HepG2 (cell line): Measurements from ENCODE around the gene SLC17A9. TPM values are rescaled to one million over a fixed set of nuclear protein-coding genes. Genes with fewer than 3 reads are reported as not detected.

Experiments
- ATF7 ChIP-seq, 2 experiments: fragments of 450-650 bp in 1 of 2; sonication (generic) in 1 of 2; formaldehyde crosslinking in 1 of 2; IDR thresholded peaks; 2 replicates each; pipeline versions ENCODE4 v1.4.0 to v1.6.1; 2016 to 2020; ENCODE audit warnings: antibody characterized with exemption in 1 of 2, mild to moderate bottlenecking in 1 of 2, missing genetic modification reagents in 1 of 2
- FOXA3 ChIP-seq: IDR thresholded peaks from 2 replicates; pipeline ENCODE4 v1.6.1; 2016; ENCODE audit warnings: missing genetic modification reagents, missing compliant biosample characterization
- HCFC1 ChIP-seq: fragments of 150-350 bp; IDR thresholded peaks from 2 replicates; pipeline ENCODE4 v1.6.1; 2014; ENCODE audit warnings: low read depth, low read length
- HMG20A ChIP-seq: IDR thresholded peaks from 2 replicates; pipeline ENCODE4 v1.6.1; 2016; ENCODE audit warnings: borderline replicate concordance
- HNRNPUL1 ChIP-seq: fragments of 200-400 bp; formaldehyde crosslinking; IDR thresholded peaks from 2 replicates; pipeline ENCODE4 v1.6.1; 2017; ENCODE audit warnings: low read depth, mild to moderate bottlenecking, low read length, moderate library complexity
- IRX3 ChIP-seq: sonication (generic); formaldehyde crosslinking; IDR thresholded peaks from 2 replicates; pipeline ENCODE4 v1.8.1; 2023; ENCODE audit warnings: mild to moderate bottlenecking, low read depth, missing genetic modification reagents, borderline replicate concordance
- KLF12 ChIP-seq: sonication (generic); formaldehyde crosslinking; IDR thresholded peaks from 2 replicates; pipeline ENCODE4 v1.4.0; 2020; ENCODE audit warnings: missing genetic modification reagents, borderline replicate concordance
- KLF15 ChIP-seq: sonication (generic); formaldehyde crosslinking; IDR thresholded peaks from 2 replicates; pipeline ENCODE4 v1.8.1; 2023; ENCODE audit warnings: borderline replicate concordance, mild to moderate bottlenecking, inconsistent platforms, missing genetic modification reagents, mixed read lengths
- LCORL ChIP-seq, 2 experiments: fragments of 450-650 bp in 1 of 2; sonication (generic) in 1 of 2; formaldehyde crosslinking in 1 of 2; IDR thresholded peaks; 2 replicates each; pipeline versions ENCODE4 v1.5.0 to v1.6.1; 2017 to 2020; ENCODE audit warnings: antibody characterized with exemption in 1 of 2, missing genetic modification reagents in 1 of 2
- MAZ ChIP-seq, 2 experiments: sonication (generic) in 1 of 2; formaldehyde crosslinking in 1 of 2; IDR thresholded peaks; 2 replicates each; pipeline versions ENCODE4 v1.5.0 to v1.6.1; 2012 to 2020; ENCODE audit warnings: low read depth in 2 of 2, mild to moderate bottlenecking in 2 of 2, borderline replicate concordance in 1 of 2, improper control_type of control experiment in 1 of 2, low read length in 1 of 2, missing genetic modification reagents in 1 of 2, moderate library complexity in 1 of 2
- MBNL3 ChIP-seq: fragments of 250-450 bp; sonication (Bioruptor Pico); conservative IDR thresholded peaks from 2 replicates; pipeline ENCODE4 v1.8.0; 2022; ENCODE audit warnings: mild to moderate bottlenecking, inconsistent platforms
- MEIS1 ChIP-seq: sonication (generic); formaldehyde crosslinking; IDR thresholded peaks from 2 replicates; pipeline ENCODE4 v1.9.0; 2021; ENCODE audit warnings: mild to moderate bottlenecking, missing genetic modification reagents, moderate library complexity, borderline replicate concordance
- MLLT10 ChIP-seq: sonication (generic); formaldehyde crosslinking; IDR thresholded peaks from 2 replicates; pipeline ENCODE4 v1.4.0; 2020; ENCODE audit warnings: missing genetic modification reagents
- NFATC3 ChIP-seq: sonication (generic); formaldehyde crosslinking; IDR thresholded peaks from 2 replicates; pipeline ENCODE4 v1.5.1; 2020; ENCODE audit warnings: mild to moderate bottlenecking, missing genetic modification reagents
- SCMH1 ChIP-seq: sonication (generic); formaldehyde crosslinking; IDR thresholded peaks from 2 replicates; pipeline ENCODE4 v1.9.0; 2021; ENCODE audit warnings: missing genetic modification reagents, mild to moderate bottlenecking, borderline replicate concordance
- SRSF4 ChIP-seq: fragments of 200-400 bp; formaldehyde crosslinking; IDR thresholded peaks from one replicate; pipeline ENCODE4 v1.6.1; 2018; ENCODE audit warnings: mild to moderate bottlenecking, low read depth, low read length, moderate library complexity; ENCODE audit not compliant: poor library complexity, severe bottlenecking
- TRIM24 ChIP-seq: sonication (generic); formaldehyde crosslinking; IDR thresholded peaks from 2 replicates; pipeline ENCODE4 v1.8.0; 2022; ENCODE audit warnings: mild to moderate bottlenecking, missing genetic modification reagents
- U2AF2 ChIP-seq: fragments of 200-400 bp; formaldehyde crosslinking; IDR thresholded peaks from 2 replicates; pipeline ENCODE4 v1.6.1; 2017; ENCODE audit warnings: low read depth, mild to moderate bottlenecking, low read length
- XRCC5 ChIP-seq: fragments of 200-400 bp; formaldehyde crosslinking; optimal IDR thresholded peaks from 2 replicates; pipeline ENCODE3; 2017; ENCODE audit warnings: mild to moderate bottlenecking, low read length
- ZBTB1 ChIP-seq: sonication (generic); formaldehyde crosslinking; IDR thresholded peaks from 2 replicates; pipeline ENCODE4 v1.4.0; 2020; ENCODE audit warnings: missing genetic modification reagents, borderline replicate concordance
- ZMAT3 ChIP-seq: sonication (generic); formaldehyde crosslinking; conservative IDR thresholded peaks from 2 replicates; pipeline ENCODE4 v1.7.0; 2021; ENCODE audit warnings: missing genetic modification reagents
- ZNF446 ChIP-seq: sonication (generic); formaldehyde crosslinking; IDR thresholded peaks from 2 replicates; pipeline ENCODE4 v1.5.0; 2020; ENCODE audit warnings: mild to moderate bottlenecking, missing genetic modification reagents
- ZNF615 ChIP-seq: sonication (generic); formaldehyde crosslinking; IDR thresholded peaks from 2 replicates; pipeline ENCODE4 v1.5.0; 2020; ENCODE audit warnings: mild to moderate bottlenecking, missing genetic modification reagents, borderline replicate concordance
- ZSCAN21 ChIP-seq: sonication (generic); formaldehyde crosslinking; IDR thresholded peaks from 2 replicates; pipeline ENCODE4 v1.8.0; 2022; ENCODE audit warnings: mild to moderate bottlenecking, missing genetic modification reagents, moderate library complexity, borderline replicate concordance
- polyA plus RNA-seq, 8 experiments: library from polyadenylated mRNA; depleted of rRNA in 3 of 8; stranded (reverse) in 7 of 8; unstranded in 1 of 8; fragments of >200 nt; fragmentation: Illumina TruSeq in 4 of 8; extraction: Trizol in 4 of 8; gene quantifications; 2 replicates each; pipeline versions ENCODE4 v1.2.1 to v1.2.3, GENCODE V29; 2011 to 2016; ENCODE audit warnings: low read depth in 4 of 8, missing spikeins in 1 of 8, mixed read lengths in 1 of 8; ENCODE audit not compliant: insufficient read depth in 1 of 8
- total RNA-seq, 5 experiments: library from RNA; depleted of rRNA; stranded (reverse); fragments of >200 nt; fragmentation: Illumina TruSeq; extraction: Trizol; gene quantifications; 2 replicates each; pipeline ENCODE4 v1.2.3, GENCODE V29; 2016; ENCODE audit warnings: low read depth in 1 of 5
- TF ChIP-seq, protein P1 (sequence below): sonication (generic); formaldehyde crosslinking; IDR thresholded peaks from 2 replicates; pipeline ENCODE4 v1.4.0; 2020; ENCODE audit warnings: mild to moderate bottlenecking, missing genetic modification reagents
- TF ChIP-seq, protein P2 (sequence below): sonication (generic); formaldehyde crosslinking; IDR thresholded peaks from 2 replicates; pipeline ENCODE4 v1.8.0; 2022; ENCODE audit warnings: mild to moderate bottlenecking, missing genetic modification reagents, moderate library complexity

Gene SLC17A9
- total and polyA plus RNA-seq, 2 of the 13 experiments (the other 11 are each of a cell fraction or from before 2014, with no cell fraction given) = 110 to 191 TPM

DNA sequence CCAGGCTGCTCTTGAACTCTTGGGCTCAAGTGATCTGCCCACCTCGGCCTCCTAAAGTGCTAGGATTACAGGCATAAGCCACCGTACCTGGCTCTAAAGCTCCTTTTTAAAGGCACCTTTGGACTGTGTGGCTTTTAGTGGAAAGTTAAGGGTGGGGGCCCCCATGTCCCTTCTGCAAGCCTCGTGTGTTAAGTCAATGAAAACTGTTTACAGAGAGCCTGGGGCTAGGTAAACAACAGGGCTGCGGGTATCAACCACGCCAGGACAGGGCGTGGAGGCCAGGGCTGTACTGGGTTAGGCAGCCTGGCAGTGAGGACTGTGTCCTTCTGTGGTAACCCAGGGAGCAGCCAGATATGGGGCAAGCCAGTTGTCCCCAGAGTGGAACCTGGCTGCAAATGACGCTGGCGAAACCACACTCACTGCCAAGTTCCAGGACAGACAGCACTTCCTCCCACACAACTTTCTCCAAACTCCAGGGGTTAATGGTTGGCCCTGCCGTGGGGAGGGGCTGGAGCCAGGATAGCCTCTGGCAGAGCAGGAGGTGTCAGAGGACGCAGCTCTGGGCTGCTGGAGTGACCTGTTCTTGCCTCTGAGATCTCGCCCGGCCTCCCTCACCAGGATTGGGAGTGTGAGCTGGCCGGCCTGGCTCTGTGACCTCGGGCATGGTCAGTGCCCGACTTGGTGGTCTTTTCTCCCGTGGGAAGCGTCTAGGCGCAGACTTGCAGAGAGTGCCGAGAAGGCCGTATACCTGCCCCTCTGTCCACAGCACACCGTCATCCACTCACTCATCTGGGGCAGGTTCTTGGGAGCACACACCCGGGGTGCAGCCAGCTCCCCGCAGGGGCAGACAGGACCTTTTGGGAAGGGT, 3.2 kb downstream of the SLC17A9 start (continued):
- TF ChIP-seq MAZ (IDR thresholded peaks at IDR 0.05; ENCODE audit: borderline replicate concordance, low read depth, low read length) (peak; percentile 98), MAZ (CRISPR knock-in tag; IDR thresholded peaks at IDR 0.05; ENCODE audit: low read depth) (peak; percentile 97), FOXA3 (CRISPR knock-in tag) (peak; percentile 100), MBNL3 (peak; percentile 63; the same call in 1 of the 2 replicates), ZSCAN21 (CRISPR knock-in tag) (peak; percentile 97; the same call in 1 of the 2 replicates), ATF7 (IDR thresholded peaks at IDR 0.05) (no peak), ATF7 (CRISPR knock-in tag; IDR thresholded peaks at IDR 0.05) (peak; percentile 20; the same call in 1 of the 2 replicates), MEIS1 (CRISPR knock-in tag) (0 out of 2 replicates have a peak, but pooled peaks have one; percentile 58), SCMH1 (CRISPR knock-in tag) (no peak), HNRNPUL1 (no peak), HMG20A (CRISPR knock-in tag) (peak; percentile 93; the same call in 1 of the 2 replicates), MLLT10 (CRISPR knock-in tag) (no peak), NFATC3 (CRISPR knock-in tag) (0 out of 2 replicates have a peak, but pooled peaks have one; percentile 19), SRSF4 (no peak), KLF12 (CRISPR knock-in tag) (peak; percentile 84; the same call in 1 of the 2 replicates), TRIM24 (CRISPR knock-in tag) (no peak), KLF15 (no peak; the same call in 1 of the 2 replicates), ZMAT3 (peak; percentile 80; the same call in 1 of the 2 replicates), HCFC1 (no peak; the same call in 1 of the 2 replicates), U2AF2 (no peak), IRX3 (CRISPR knock-in tag) (no peak), ZNF446 (CRISPR knock-in tag) (no peak), XRCC5 (peak; percentile 95), ZNF615 (CRISPR knock-in tag) (no peak), ZBTB1 (peak; percentile 92; the same call in 1 of the 2 replicates), LCORL (IDR thresholded peaks at IDR 0.05) (peak; percentile 68; the same call in 1 of the 2 replicates), LCORL (CRISPR knock-in tag; IDR thresholded peaks at IDR 0.05) (peak; percentile 98)
- TF ChIP-seq, protein P1, sequence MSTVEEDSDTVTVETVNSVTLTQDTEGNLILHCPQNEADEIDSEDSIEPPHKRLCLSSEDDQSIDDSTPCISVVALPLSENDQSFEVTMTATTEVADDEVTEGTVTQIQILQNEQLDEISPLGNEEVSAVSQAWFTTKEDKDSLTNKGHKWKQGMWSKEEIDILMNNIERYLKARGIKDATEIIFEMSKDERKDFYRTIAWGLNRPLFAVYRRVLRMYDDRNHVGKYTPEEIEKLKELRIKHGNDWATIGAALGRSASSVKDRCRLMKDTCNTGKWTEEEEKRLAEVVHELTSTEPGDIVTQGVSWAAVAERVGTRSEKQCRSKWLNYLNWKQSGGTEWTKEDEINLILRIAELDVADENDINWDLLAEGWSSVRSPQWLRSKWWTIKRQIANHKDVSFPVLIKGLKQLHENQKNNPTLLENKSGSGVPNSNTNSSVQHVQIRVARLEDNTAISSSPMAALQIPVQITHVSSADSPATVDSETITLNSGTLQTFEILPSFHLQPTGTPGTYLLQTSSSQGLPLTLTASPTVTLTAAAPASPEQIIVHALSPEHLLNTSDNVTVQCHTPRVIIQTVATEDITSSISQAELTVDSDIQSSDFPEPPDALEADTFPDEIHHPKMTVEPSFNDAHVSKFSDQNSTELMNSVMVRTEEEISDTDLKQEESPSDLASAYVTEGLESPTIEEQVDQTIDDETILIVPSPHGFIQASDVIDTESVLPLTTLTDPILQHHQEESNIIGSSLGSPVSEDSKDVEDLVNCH = peak; percentile 92; the same call in 1 of the 2 replicates
- TF ChIP-seq, protein P2, sequence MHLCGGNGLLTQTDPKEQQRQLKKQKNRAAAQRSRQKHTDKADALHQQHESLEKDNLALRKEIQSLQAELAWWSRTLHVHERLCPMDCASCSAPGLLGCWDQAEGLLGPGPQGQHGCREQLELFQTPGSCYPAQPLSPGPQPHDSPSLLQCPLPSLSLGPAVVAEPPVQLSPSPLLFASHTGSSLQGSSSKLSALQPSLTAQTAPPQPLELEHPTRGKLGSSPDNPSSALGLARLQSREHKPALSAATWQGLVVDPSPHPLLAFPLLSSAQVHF (CRISPR knock-in tag) = no peak
